GM18951 (cell line): ENCODE measurements around the gene SLC6A3.

Source experiments
- POLR2A ChIP-seq: IDR thresholded peaks from 4 replicates; pipeline ENCODE4 v1.6.1; 2011; ENCODE audit warnings: mild to moderate bottlenecking; ENCODE audit not compliant: insufficient read length, insufficient read depth; ENCODE audit errors: extremely low read depth
- in situ Hi-C: fragments of 300-500 bp; cut with MboI; formaldehyde crosslinking; loops from one replicate; pipeline ENCODE4 v1.12.0; 2022; ENCODE audit warnings: low sequenced_read_pairs, mixed read lengths, inconsistent platforms; ENCODE audit not compliant: unreplicated experiment

The SLC6A3 gene

GRCh38 chr5:1474183-1474839 lies 29.1 kb upstream of the SLC6A3 start:
- peak; percentile 33 for TF ChIP-seq POLR2A
- in situ Hi-C loops, result no loop called here

DNA sequence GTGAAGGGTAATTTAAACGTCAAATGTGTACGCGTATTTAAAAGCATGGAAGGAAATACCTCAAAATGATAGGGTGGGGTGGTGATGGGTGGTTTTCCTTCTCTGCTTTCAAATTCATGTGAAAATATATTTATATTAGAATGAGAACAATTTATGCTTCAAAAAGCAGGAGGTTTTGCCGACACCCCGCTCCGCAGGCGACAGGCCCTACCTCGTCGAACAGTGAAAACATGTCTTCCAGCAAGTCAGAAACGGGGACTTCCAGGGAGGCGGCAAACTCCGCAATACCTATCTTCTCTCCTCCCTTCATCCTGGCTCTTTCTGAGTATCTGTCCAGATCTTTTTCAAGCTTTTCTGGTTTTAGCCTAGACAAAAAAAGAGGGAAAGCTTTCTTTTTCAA lies 28.5 kb upstream of the SLC6A3 start:
- in situ Hi-C loops, result no loop called here
- TF ChIP-seq POLR2A, result no peak

DNA sequence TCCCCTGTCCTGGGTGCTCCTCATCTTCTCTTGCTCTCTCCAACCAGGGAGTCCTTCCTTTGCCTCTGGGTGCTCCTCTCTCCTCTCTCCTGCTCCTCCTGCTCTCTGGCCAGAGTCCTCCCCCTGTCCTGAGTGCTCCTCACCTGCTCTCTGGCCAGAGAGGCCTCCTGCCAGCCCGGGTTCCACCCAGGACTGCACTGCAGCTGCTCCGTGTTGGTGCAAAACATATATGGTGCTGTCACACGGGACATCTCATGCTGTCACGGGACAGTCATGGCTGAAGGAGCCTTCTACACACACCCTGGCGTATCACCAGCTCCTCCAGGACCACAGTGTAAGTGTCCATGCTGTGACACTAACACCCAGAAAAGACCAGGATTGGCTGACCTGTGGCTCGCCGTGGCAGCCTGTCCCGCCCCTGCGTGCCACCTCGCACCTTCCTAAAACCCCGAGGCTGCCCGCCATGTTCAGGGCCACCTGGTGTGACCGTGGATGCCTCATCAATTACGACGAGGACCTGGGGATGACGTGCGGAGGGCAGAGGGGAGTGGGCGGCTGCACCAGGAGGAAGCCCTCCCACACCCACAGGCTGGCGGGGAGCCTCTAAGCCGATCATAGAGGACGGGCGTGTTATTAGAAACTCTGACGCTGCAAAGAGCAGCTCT lies 27.9 kb upstream of the SLC6A3 start:
- no peak for TF ChIP-seq POLR2A

GRCh38 chr5:1471997-1472963 lies 27.0 kb upstream of the SLC6A3 start:
- TF ChIP-seq POLR2A, result peak; percentile 11
- in situ Hi-C loops, result no loop called here

More for the DNA sequence above, 27.9 kb upstream of the SLC6A3 start:
- in situ Hi-C loops, result no loop called here

DNA sequence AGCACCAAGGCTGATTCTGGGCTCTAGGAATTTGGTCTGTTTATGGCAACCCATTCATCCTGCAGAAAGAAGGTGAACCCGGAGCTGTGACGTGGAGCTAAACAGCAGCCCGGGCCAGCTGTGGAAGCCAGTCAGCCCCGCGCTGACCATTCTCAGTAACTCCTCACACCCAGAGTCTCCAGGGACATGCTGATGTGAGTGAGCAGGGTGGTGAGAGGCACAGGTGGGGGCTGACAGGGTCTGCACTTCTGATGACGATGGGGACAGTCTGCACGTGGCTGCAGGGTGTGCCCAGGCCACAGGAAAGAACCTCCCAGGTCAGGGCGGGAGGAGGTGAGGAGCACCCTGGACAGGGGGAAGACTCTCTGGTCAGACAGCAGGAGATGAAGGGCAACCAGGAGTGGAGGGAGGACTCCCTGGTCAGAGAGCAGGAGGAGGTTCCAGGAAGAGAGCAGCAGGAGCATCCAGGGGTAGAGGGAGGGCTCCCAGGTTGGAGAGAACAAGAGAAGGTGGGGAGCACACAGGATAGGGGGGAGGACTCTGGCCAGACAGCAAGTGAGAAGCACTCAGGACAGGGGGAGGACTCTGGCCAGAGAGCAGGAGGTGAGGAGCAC lies 26.1 kb upstream of the SLC6A3 start:
- peak; percentile 13 for TF ChIP-seq POLR2A
- in situ Hi-C loops, result no loop called here

DNA sequence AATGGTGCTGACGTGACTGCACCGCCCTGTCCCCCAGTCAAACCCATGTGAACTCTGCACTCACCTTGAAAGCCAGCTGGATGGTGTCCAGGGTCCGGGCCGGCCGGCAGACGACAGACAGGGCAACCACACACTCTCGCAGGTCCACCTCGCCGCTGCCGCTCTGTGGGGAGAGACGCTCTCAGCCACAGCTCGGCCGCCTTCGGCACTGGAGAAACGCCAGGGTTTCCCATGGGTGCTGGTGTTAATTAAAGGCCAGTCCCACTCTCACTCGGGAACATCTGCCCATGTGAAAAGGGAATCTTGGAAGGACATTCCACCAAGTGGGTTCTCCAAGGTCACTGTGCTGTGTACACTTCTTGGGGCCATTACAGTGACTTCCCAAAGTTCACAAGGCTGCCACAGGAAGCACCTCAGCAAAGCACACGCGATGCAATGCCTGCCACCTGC lies 25.5 kb upstream of the SLC6A3 start:
- peak; percentile 21 for TF ChIP-seq POLR2A
- in situ Hi-C loops, result no loop called here

GRCh38 chr5:1468629-1469527 lies 23.6 kb upstream of the SLC6A3 start:
- in situ Hi-C loops, result no loop called here
- TF ChIP-seq POLR2A, result no peak

GRCh38 chr5:1468247-1468612 lies 23.0 kb upstream of the SLC6A3 start:
- in situ Hi-C loops, result no loop called here
- no peak for TF ChIP-seq POLR2A

DNA sequence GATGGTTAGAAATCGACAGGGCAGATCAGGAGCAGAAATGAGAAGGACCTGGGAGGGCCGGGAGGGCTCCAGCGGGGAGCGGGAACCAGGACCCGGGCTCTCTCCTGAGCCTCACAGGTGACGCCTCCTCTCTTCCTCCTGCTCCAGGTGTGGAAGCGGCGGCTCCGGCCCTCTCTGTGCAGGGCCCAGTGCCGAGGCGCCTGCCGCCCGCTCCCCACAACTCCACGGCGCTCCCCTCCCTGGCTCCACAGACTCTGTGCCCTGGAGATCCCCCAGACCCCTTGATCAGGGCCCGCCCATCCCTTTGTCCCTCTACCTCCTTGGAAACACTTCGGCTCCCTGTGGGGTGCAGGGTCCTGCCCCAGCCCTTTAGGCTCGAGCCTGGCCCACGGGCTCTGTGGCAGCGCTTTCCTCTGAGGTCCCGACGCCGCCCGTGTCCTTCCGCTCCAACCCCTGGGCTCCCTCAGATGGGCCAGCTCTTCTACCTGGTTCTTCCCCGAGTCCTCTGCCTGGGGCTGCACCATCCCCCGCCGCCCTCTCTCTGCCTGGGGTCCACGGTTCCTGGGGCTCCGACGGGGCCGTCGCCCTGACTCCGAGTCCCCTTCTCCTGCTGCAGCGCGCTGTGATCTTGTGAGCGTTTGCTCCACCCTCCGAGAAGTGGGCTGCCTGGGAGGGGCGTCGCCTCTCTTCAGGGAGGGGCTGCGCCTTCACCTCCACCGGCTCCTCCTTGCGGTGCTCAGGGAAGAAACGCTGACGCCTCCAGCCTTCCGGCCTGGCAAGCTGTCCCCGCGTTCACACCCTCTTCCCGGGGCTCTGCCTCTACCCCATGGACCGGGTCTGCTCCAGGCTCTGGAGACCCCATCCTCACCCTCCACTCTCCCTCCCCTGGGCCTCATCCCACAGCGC lies 22.4 kb upstream of the SLC6A3 start:
- no peak for TF ChIP-seq POLR2A
- in situ Hi-C loops, result no loop called here

DNA sequence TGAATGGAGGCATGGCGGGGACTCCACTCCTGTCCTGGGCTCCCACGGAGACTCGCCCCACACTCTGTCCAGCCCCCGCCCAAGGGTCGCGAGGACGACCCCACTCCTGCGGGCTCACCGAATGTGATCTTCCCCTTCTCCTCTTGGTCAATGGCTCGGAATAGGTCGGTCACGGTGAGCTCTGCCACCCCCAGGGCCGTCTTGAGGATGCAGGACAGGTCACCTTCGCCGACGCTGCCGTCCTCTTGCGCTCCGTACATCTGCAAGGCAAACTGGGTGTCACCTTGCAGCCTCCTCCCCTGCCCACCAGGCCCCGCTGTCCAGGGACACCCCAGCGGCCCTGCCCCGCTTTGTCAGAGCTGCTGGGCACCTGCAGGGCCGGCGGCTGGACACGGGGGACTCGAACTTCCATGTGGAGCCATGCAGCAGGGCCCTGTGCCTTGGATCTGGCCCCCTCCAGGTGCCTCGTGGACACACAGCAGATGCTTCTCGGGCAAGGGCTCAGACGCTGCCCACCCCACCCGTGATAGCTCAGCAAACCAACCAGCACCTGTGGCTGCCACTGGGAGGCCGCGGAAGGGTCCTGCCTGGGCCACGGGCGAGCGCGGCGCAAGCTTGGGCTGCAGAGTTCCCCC lies 21.5 kb upstream of the SLC6A3 start:
- in situ Hi-C loops, result no loop called here
- TF ChIP-seq POLR2A, result no peak

DNA sequence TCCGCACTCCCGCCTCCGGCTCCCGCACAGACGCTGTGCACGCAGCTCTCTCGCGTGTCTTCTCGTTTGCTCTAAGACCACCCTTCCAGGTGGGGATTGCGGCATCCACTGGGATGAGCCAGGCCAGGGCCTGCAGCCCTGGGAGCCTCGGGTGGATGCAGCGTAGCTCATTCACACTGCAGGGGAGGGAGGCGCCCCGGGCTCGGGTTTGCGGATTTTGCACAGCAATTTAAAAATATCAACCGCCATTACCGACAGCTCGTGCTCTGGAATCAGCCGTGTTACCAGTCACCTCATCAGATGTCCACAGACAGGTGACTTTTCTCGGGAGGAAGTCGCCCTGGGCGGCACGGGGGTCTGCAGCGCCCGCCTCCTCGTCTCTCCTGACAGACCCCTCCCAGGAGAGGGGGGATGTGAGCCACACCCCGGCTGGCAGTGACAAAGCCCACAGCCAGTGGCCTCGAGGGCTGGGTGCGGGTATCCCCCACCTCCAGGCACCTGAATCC lies 20.8 kb upstream of the SLC6A3 start:
- no peak for TF ChIP-seq POLR2A
- in situ Hi-C loops, result no loop called here

- in situ Hi-C loops, result no loop called here
Measured at GRCh38 chr5:1465117-1465516, 19.9 kb upstream of the SLC6A3 start.

More at GRCh38 chr5:1465117-1465516, 19.9 kb upstream of the SLC6A3 start:
- TF ChIP-seq POLR2A, result no peak
